NB4 (cell line): ENCODE measurements around the gene SCN8A.

Experiments used
- DNase-seq: peaks from one replicate; pipeline ENCODE4 v3.0.0; 2010; ENCODE audit warnings: low read depth
- H3K4me3 ChIP-seq: one replicate; pipeline ENCODE4 v1.5.1; 2011; ENCODE audit warnings: mild to moderate bottlenecking, low read depth, low read length, moderate library complexity
- CTCF ChIP-seq: IDR thresholded peaks from one replicate; pipeline ENCODE4 v1.5.1; 2012; ENCODE audit warnings: low read depth, low read length
- MAX ChIP-seq: IDR thresholded peaks from 2 replicates; pipeline ENCODE4 v1.6.1; 2011; ENCODE audit warnings: low read depth, low read length
- MYC ChIP-seq: IDR thresholded peaks from 2 replicates; pipeline ENCODE4 v1.6.1; 2011; ENCODE audit warnings: low read depth, low read length
- POLR2A ChIP-seq: IDR thresholded peaks from 2 replicates; pipeline ENCODE4 v1.6.1; 2011; ENCODE audit warnings: mild to moderate bottlenecking; ENCODE audit not compliant: insufficient read length; ENCODE audit errors: extremely low read depth

Gene SCN8A

GRCh38 chr12:51647647-51648046 lies 56.6 kb downstream of the SCN8A start:
- no peak for DNase-seq
- H3K4me3 ChIP-seq = no peak overlapping the region
- TF ChIP-seq CTCF (no peak), POLR2A (no peak), MAX (no peak), MYC (no peak)

- TF ChIP-seq MYC = no peak
- no peak for TF ChIP-seq POLR2A
- TF ChIP-seq MAX = no peak
- TF ChIP-seq CTCF = no peak
- H3K4me3 ChIP-seq = no peak overlapping the region
- DNase-seq = no peak
Observed at GRCh38 chr12:51653431-51653830, 62.4 kb downstream of the SCN8A start.

- peak; percentile 32 for DNase-seq
- no peak for TF ChIP-seq POLR2A
- TF ChIP-seq MAX = no peak
- TF ChIP-seq CTCF = no peak
- TF ChIP-seq MYC = no peak
- H3K4me3 ChIP-seq = no peak overlapping the region
Observed at GRCh38 chr12:51661199-51661598, 70.2 kb downstream of the SCN8A start.

GRCh38 chr12:51661836-51662235 lies 70.8 kb downstream of the SCN8A start:
- no peak for TF ChIP-seq MAX
- no peak for TF ChIP-seq POLR2A
- TF ChIP-seq MYC = no peak
- TF ChIP-seq CTCF = no peak
- no peak overlapping the region for H3K4me3 ChIP-seq
- DNase-seq = peak; percentile 36

GRCh38 chr12:51662728-51663154 lies 71.7 kb downstream of the SCN8A start:
- TF ChIP-seq MYC = no peak
- TF ChIP-seq CTCF = no peak
- no peak for TF ChIP-seq MAX
- no peak for TF ChIP-seq POLR2A
- no peak for DNase-seq
- H3K4me3 ChIP-seq = no peak overlapping the region

GRCh38 chr12:51663390-51663789 lies 72.4 kb downstream of the SCN8A start:
- no peak overlapping the region for H3K4me3 ChIP-seq
- no peak for TF ChIP-seq CTCF
- DNase-seq = no peak
